Measurements from ENCODE around the gene IMMP2L. TPM values are rescaled to one million over a fixed set of nuclear protein-coding genes. Genes with fewer than 3 reads are reported as not detected.

The IMMP2L gene
- total RNA-seq, 1 donor, result 19.9 TPM

DNA sequence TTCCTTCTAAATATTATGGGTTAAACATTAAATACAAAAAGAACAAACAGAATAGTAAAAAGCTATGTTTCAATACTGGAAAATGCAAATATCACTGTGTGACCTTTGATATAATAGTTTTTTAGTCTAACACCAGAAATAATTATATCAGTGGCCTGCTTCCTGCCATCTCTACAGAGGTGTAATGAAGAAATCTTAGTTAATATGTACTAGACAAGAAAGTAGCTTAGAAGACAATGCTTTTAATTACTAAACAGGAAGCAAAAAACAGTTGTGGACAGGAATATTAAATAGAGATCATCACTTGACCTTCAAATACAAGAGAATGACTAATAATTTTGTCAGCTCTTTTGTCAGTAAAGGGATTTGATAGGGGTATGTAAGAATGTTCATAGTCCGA is 518.7 kb downstream of the IMMP2L start:
- Histone ChIP-seq H2AFZ (ENCODE audit: low read length) (no peak overlapping the region), H3K4me3 (ENCODE audit: insufficient read depth, low read length) (no peak overlapping the region), H3K9me3 (ENCODE audit: low read depth, low read length) (no peaks in the 10 kb centered on the region), H3K4me2 (ENCODE audit: insufficient read depth, low read length) (no peak overlapping the region), H3K79me2 (ENCODE audit: insufficient read depth, low read length) (no peaks in the 10 kb centered on the region), H3K27me3 (ENCODE audit: insufficient read depth, low read length) (no peaks in the 10 kb centered on the region), H3K36me3 (ENCODE audit: insufficient read depth, low read length) (no peaks in the 10 kb centered on the region), H3K4me1 (ENCODE audit: insufficient read depth, low read length) (no peaks in the 10 kb centered on the region), H4K20me1 (ENCODE audit: insufficient read depth, low read length) (no peaks in the 10 kb centered on the region), H3K27ac (ENCODE audit: low read depth, low read length) (no peak overlapping the region)
- TF ChIP-seq, protein P1, sequence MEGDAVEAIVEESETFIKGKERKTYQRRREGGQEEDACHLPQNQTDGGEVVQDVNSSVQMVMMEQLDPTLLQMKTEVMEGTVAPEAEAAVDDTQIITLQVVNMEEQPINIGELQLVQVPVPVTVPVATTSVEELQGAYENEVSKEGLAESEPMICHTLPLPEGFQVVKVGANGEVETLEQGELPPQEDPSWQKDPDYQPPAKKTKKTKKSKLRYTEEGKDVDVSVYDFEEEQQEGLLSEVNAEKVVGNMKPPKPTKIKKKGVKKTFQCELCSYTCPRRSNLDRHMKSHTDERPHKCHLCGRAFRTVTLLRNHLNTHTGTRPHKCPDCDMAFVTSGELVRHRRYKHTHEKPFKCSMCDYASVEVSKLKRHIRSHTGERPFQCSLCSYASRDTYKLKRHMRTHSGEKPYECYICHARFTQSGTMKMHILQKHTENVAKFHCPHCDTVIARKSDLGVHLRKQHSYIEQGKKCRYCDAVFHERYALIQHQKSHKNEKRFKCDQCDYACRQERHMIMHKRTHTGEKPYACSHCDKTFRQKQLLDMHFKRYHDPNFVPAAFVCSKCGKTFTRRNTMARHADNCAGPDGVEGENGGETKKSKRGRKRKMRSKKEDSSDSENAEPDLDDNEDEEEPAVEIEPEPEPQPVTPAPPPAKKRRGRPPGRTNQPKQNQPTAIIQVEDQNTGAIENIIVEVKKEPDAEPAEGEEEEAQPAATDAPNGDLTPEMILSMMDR (IDR thresholded peaks at IDR 0.05; ENCODE audit: extremely low read depth, low read depth, low read length), result no peak
- DNase-seq (ENCODE audit: insufficient read length, low spot score, missing footprints), result no peak

DNA sequence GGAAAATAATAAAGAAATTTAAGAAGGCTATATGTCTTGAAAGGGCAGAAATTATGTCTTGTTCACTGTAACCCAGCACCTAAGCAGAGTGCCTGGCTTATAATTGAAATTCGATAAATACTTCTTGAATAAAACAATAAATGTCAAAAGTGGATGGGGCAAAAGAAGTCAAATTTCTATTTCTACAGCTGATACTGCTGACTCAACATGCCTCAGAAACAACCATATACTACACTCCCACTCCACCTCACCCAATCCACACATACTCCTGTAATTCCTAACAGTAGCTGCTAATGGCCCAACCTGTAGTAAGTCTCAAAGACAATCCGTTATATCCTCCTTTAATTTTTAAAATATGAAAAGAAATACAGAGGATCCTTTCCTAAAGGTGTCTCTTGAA is 519.5 kb downstream of the IMMP2L start:
- Histone ChIP-seq H3K4me3 (ENCODE audit: insufficient read depth, low read length) (no peak overlapping the region), H3K36me3 (ENCODE audit: insufficient read depth, low read length) (no peaks in the 10 kb centered on the region), H3K79me2 (ENCODE audit: insufficient read depth, low read length) (no peaks in the 10 kb centered on the region), H3K4me1 (ENCODE audit: insufficient read depth, low read length) (no peaks in the 10 kb centered on the region), H3K27me3 (ENCODE audit: insufficient read depth, low read length) (no peaks in the 10 kb centered on the region), H3K27ac (ENCODE audit: low read depth, low read length) (no peak overlapping the region), H4K20me1 (ENCODE audit: insufficient read depth, low read length) (no peaks in the 10 kb centered on the region), H3K4me2 (ENCODE audit: insufficient read depth, low read length) (no peak overlapping the region), H2AFZ (ENCODE audit: low read length) (no peak overlapping the region), H3K9me3 (ENCODE audit: low read depth, low read length) (no peaks in the 10 kb centered on the region)
- TF ChIP-seq, protein P1 (IDR thresholded peaks at IDR 0.05; ENCODE audit: extremely low read depth, low read depth, low read length), result no peak
- no peak for DNase-seq (ENCODE audit: insufficient read length, low spot score, missing footprints)

DNA sequence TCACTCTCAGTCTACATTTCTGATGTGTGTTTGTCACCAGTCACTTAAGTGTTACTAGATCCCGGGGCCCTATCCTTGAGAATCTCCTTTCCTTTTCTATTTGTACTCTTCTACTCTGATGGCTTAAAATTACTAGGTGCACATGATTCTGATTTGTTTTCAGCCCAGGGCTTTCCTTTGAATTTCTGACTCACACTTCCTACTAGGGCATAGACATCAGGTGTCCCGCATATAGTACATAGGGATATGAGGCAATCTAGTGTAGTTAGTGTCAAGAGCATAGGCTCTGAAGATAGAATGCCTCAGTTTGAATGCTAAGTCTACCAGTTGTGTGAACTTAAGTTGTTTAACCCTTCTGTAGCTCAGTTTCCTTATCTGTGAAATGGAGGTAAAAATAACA is 520.7 kb downstream of the IMMP2L start:
- Histone ChIP-seq H3K4me1 (ENCODE audit: insufficient read depth, low read length) (no peaks in the 10 kb centered on the region), H3K27me3 (ENCODE audit: insufficient read depth, low read length) (no peaks in the 10 kb centered on the region), H3K4me2 (ENCODE audit: insufficient read depth, low read length) (no peak overlapping the region), H4K20me1 (ENCODE audit: insufficient read depth, low read length) (no peaks in the 10 kb centered on the region), H3K79me2 (ENCODE audit: insufficient read depth, low read length) (no peaks in the 10 kb centered on the region), H3K9me3 (ENCODE audit: low read depth, low read length) (no peaks in the 10 kb centered on the region), H2AFZ (ENCODE audit: low read length) (no peak overlapping the region), H3K36me3 (ENCODE audit: insufficient read depth, low read length) (no peaks in the 10 kb centered on the region), H3K27ac (ENCODE audit: low read depth, low read length) (no peak overlapping the region), H3K4me3 (ENCODE audit: insufficient read depth, low read length) (no peak overlapping the region)
- TF ChIP-seq, protein P1 (IDR thresholded peaks at IDR 0.05; ENCODE audit: extremely low read depth, low read depth, low read length), result no peak
- DNase-seq (ENCODE audit: insufficient read length, low spot score, missing footprints), result no peak

DNA sequence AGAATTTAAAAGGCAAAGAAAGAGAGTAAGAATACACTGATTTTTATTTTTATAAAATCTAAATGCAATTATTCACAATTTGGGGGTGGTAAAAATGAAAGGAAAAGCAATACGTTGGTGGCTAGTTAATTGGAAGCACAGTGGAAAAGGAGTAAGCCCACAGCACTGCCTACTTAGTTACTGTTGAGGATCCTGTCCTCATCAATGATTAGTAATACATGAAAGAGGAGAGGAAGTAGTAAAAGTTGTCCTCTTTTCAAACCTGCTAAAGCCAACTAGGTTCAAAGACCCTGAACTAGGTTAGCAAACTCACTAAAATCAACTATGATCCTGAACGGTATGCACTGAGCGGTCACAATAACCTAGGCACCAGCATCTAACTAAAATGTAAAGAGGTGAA is 524.1 kb downstream of the IMMP2L start:
- H3K9me3 ChIP-seq (ENCODE audit: low read depth, low read length), result no peaks in the 10 kb centered on the region

More for the DNA sequence above, 524.1 kb downstream of the IMMP2L start:
- DNase-seq (ENCODE audit: insufficient read length, low spot score, missing footprints), result no peak
- H2AFZ ChIP-seq (ENCODE audit: low read length), result no peak overlapping the region
- H3K79me2 ChIP-seq (ENCODE audit: insufficient read depth, low read length), result no peaks in the 10 kb centered on the region
- no peak overlapping the region for H3K4me2 ChIP-seq (ENCODE audit: insufficient read depth, low read length)
- no peak overlapping the region for H3K4me3 ChIP-seq (ENCODE audit: insufficient read depth, low read length)
- H3K27ac ChIP-seq (ENCODE audit: low read depth, low read length), result no peak overlapping the region
- H4K20me1 ChIP-seq (ENCODE audit: insufficient read depth, low read length), result no peaks in the 10 kb centered on the region
- TF ChIP-seq, protein P1 (IDR thresholded peaks at IDR 0.05; ENCODE audit: extremely low read depth, low read depth, low read length), result no peak
- no peaks in the 10 kb centered on the region for H3K27me3 ChIP-seq (ENCODE audit: insufficient read depth, low read length)
- no peaks in the 10 kb centered on the region for H3K36me3 ChIP-seq (ENCODE audit: insufficient read depth, low read length)
- H3K4me1 ChIP-seq (ENCODE audit: insufficient read depth, low read length), result no peaks in the 10 kb centered on the region

Measured in osteoblast (primary cell).